Kidney (tissue), 14 donors: ENCODE measurements around the gene SAV1. TPM values are rescaled to one million over a fixed set of nuclear protein-coding genes. Genes with fewer than 3 reads are reported as not detected.

ENCODE experiments used
- DNase-seq, 5 donors: peaks; one replicate each; pipeline ENCODE4 v3.0.0-alpha.2; 2013 to 2020
- FAIRE-seq: peaks from 2 replicates; lab custom pipeline; 2012; peaks lifted over from hg19 to GRCh38; lab: Jason Lieb, UNC
- H3K27ac ChIP-seq, 2 donors: one replicate each; pipeline ENCODE4 v1.7.0; 2013; ENCODE audit warnings: low read depth in 2 of 2, low read length in 2 of 2, inconsistent platforms in 1 of 2
- H3K27me3 ChIP-seq: one replicate; pipeline ENCODE4 v1.7.1; 2013; ENCODE audit warnings: low read length, inconsistent platforms; ENCODE audit not compliant: control insufficient read depth, insufficient read depth
- H3K36me3 ChIP-seq, 3 donors: one replicate each; pipeline versions ENCODE4 v1.7.0 to v1.7.1; 2013; ENCODE audit warnings: low read length in 3 of 3, control low read depth in 1 of 3, inconsistent platforms in 1 of 3; ENCODE audit not compliant: insufficient read depth in 3 of 3, control insufficient read depth in 2 of 3
- H3K4me1 ChIP-seq, 3 donors: one replicate each; pipeline versions ENCODE4 v1.7.0 to v1.7.1; 2013; ENCODE audit warnings: low read length in 3 of 3, inconsistent platforms in 1 of 3, low read depth in 1 of 3; ENCODE audit not compliant: control insufficient read depth in 2 of 3, insufficient read depth in 2 of 3
- H3K4me3 ChIP-seq, 3 donors: one replicate each; pipeline versions ENCODE4 v1.7.0 to v1.8.1; 2013; ENCODE audit warnings: low read length in 3 of 3, control low read depth in 1 of 3, inconsistent platforms in 1 of 3
- H3K9ac ChIP-seq, 3 donors: one replicate each; pipeline versions ENCODE4 v1.7.0 to v1.7.1; 2013; ENCODE audit warnings: low read length in 3 of 3, control low read depth in 1 of 3, inconsistent platforms in 1 of 3
- H3K9me3 ChIP-seq, 3 donors: one replicate each; pipeline versions ENCODE4 v1.7.0 to v1.7.1; 2013; ENCODE audit warnings: low read length in 3 of 3, control low read depth in 1 of 3, inconsistent platforms in 1 of 3; ENCODE audit not compliant: control insufficient read depth in 2 of 3, insufficient read depth in 1 of 3
- CTCF ChIP-seq: IDR thresholded peaks from 3 replicates; pipeline ENCODE4 v1.5.1; 2012; ENCODE audit warnings: mild to moderate bottlenecking, moderate library complexity, borderline replicate concordance; ENCODE audit not compliant: insufficient read depth; ENCODE audit errors: extremely low read depth
- intact Hi-C: fragments of 100-400 bp; cut with DNase I; formaldehyde crosslinking; loops from one replicate; pipeline ENCODE4 v1.11.1; 2022
- polyA plus RNA-seq: library from polyadenylated mRNA; stranded (reverse); fragments of 350-450 nt; fragmentation: Illumina TruSeq; extraction: RNeasy Lipid Tissue Mini Kit (QIAGEN cat#74804); gene quantifications from one replicate; pipeline ENCODE4 v1.2.3, GENCODE V29; 2014; ENCODE audit warnings: low read depth, low replicate concordance; ENCODE audit not compliant: insufficient read depth
- total RNA-seq: library from RNA; stranded (reverse); fragmentation: NEBNext Ultra II Directional; extraction: Animal tissue kit (Norgen Biotek cat#: 25700); gene quantifications from one replicate; pipeline ENCODE4 v1.2.1, GENCODE V29; 2021
- donor health status: control.
- donor health status: control.
- donor health status: control.
- donor health status: control.
- donor health status: control.
- donor health status: DM: yes; HTN: yes; CAD: no.
- donor health status: Normal renal cell carcinoma (clear cell type).

The SAV1 gene
- total and polyA plus RNA-seq, 2 donors from 2014 or later = 18.5 to 36.9 TPM

GRCh38 chr14:50658203-50658602, 9.9 kb downstream of the SAV1 start:
- intact Hi-C loops = no loop called here
- Histone ChIP-seq H3K4me3 (peak overlapping the region in 2 of 3 donors; percentile 1 to 12), H3K36me3 (peaks cover 0 to 2% (median 2%) of the 10 kb centered on the region in 3 donors), H3K27me3 (no peaks in the 10 kb centered on the region), H3K9me3 (no peaks in the 10 kb centered on the region), H3K4me1 (no peaks in the 10 kb centered on the region), H3K9ac (no peak overlapping the region), H3K27ac (peak overlapping the region; percentile 10 to 78)
- DNase-seq (peak in 2 of 5 donors; percentile 72 to 81), FAIRE-seq (peak; percentile 70)
- no peak for TF ChIP-seq CTCF

GRCh38 chr14:50657753-50658152, 10.4 kb downstream of the SAV1 start:
- H3K27ac ChIP-seq = peak overlapping the region; percentile 10 to 78
- H3K4me3 ChIP-seq = peak overlapping the region in 2 of 3 donors; percentile 1 to 12
- no peaks in the 10 kb centered on the region for H3K4me1 ChIP-seq
- H3K36me3 ChIP-seq = peaks cover 0 to 2% (median 2%) of the 10 kb centered on the region in 3 donors
- H3K27me3 ChIP-seq = no peaks in the 10 kb centered on the region
- no peaks in the 10 kb centered on the region for H3K9me3 ChIP-seq
- TF ChIP-seq CTCF = no peak
- FAIRE-seq (no peak), DNase-seq (no peak)
- no peak overlapping the region for H3K9ac ChIP-seq
- intact Hi-C loops = no loop called here

GRCh38 chr14:50656776-50657175, 11.3 kb downstream of the SAV1 start:
- Histone ChIP-seq H3K27ac (no peak overlapping the region), H3K9ac (no peak overlapping the region), H3K36me3 (peaks cover 0 to 2% (median under 1%) of the 10 kb centered on the region in 3 donors), H3K9me3 (no peaks in the 10 kb centered on the region), H3K4me3 (no peak overlapping the region), H3K27me3 (no peaks in the 10 kb centered on the region), H3K4me1 (no peaks in the 10 kb centered on the region)
- intact Hi-C loops = no loop called here
- FAIRE-seq (no peak), DNase-seq (no peak)
- no peak for TF ChIP-seq CTCF

- no peak overlapping the region for H3K27ac ChIP-seq
- H3K4me3 ChIP-seq = no peak overlapping the region
- TF ChIP-seq CTCF = no peak
- peaks cover 0 to 2% (median 0%) of the 10 kb centered on the region in 3 donors for H3K4me1 ChIP-seq
- H3K9me3 ChIP-seq = no peaks in the 10 kb centered on the region
- FAIRE-seq (no peak), DNase-seq (no peak)
- no peak overlapping the region for H3K9ac ChIP-seq
- intact Hi-C loops = no loop called here
- H3K27me3 ChIP-seq = no peaks in the 10 kb centered on the region
- peaks cover 0 to under 1% (median 0%) of the 10 kb centered on the region in 3 donors for H3K36me3 ChIP-seq
These were observed 18.4 kb downstream of the SAV1 start for GRCh38 chr14:50649691-50650090.
